Measurements from ENCODE around the gene AGK.

GRCh38 chr7:141646826-141647480, 95.7 kb downstream of the AGK start:
- TF ChIP-seq TSHZ2 (CRISPR knock-in tag; IDR thresholded peaks at IDR 0.05): no peak
- no peak for TF ChIP-seq ZFP30 (CRISPR knock-in tag; IDR thresholded peaks at IDR 0.05)
- TF ChIP-seq ESRRG (CRISPR knock-in tag; IDR thresholded peaks at IDR 0.05): no peak

All from SK-N-SH treated with all-trans-retinoic acid at 6 μM for 48 hours (cell line).